HT-29 (cell line): Measurements from ENCODE around the gene BTAF1. TPM values are rescaled to one million over a fixed set of nuclear protein-coding genes. Genes with fewer than 3 reads are reported as not detected.

Experiments used
- DNase-seq: peaks from one replicate; pipeline ENCODE4 v3.0.0-alpha.2; 2015; ENCODE audit warnings: low spot score
- small RNA-seq: library from RNA; depleted of rRNA; stranded (forward); fragments of <200 nt; gene quantifications from one replicate; pipeline ENCODE3, GENCODE V24; 2014
- total RNA-seq: library from RNA; depleted of rRNA; stranded (reverse); fragments of >200 nt; shearing (Covaris generic); gene quantifications from 2 replicates; pipeline ENCODE4 v1.2.3, GENCODE V29; 2014; rRNA removed

The BTAF1 gene
- total RNA-seq, 1 experiment from 2014 or later: 19.3 TPM

DNA sequence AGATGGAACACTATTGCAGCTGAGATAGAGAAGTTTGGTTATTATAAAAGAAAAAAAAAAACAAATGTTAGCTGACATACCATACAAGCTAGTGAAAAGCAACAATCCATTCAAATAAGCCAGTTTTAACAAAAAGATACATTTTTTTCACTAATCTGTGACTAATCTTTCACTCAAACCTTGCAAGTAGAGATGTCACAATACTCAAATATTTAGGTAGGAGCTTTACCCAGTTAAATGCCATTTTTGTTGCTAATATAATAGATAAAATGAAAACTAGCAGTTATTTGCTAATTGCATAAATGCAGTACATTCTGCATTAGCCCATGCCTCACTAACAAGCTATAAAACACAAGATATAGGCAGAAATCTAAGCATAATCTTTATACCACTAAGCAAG is 123.6 kb downstream of the BTAF1 start:
- no peak for DNase-seq

DNA sequence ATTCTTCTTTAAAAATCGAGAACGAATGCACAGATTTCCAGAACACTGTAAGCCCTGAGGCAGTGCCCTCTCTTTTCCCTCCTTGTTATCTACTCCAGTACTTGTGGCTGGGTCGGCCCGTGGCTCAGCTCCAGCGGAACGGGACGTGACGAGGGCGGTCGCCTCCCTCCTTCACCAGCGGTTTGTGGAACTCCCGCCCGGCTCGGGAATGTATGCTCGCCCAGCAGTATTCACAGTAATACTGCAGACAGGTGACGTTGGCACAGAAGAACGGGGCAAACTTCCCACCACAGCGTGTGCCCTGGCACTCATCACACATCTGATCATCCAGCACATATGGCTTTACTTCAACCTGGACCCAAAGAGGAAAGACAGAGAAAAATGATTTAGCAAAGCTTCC is 128.5 kb downstream of the BTAF1 start:
- DNase-seq: peak; percentile 81

DNA sequence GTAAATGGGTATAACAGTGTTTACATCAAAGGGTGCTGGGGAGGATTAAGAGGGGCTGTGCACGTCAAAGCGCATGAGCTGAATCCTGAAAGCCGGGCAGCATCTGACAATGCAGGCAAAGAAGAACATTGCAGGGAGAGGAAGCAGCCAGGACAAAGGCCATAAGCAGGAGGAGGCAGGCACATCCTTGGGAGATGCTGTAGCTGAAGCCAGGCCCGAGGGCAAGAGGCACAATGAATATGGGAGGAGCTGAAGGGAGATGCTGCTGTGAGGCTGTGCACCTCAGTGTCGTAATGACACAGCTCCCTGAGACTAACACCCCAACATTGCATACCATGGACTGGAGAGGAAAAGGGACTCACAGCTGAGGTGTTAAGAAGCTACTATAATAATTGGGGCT is 129.2 kb downstream of the BTAF1 start:
- no peak for DNase-seq

DNA sequence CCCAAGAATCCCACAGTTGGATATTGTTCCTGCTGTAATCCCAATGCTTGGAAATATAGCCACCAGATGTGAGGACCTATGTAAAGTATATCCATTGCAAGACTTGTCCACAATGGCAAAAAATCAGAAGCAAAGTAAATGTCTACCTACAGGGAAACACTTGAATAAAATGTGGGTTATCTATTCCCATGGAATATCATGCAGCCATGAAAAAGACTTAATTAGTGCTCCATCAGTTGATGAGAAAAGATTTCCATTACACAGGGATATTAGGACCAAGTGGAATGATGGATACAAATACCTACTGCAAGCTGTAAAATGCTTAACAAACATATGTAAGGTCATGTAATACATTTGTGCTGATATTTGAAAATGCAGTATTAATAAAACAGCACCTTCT is 131.2 kb downstream of the BTAF1 start:
- DNase-seq: no peak

DNA sequence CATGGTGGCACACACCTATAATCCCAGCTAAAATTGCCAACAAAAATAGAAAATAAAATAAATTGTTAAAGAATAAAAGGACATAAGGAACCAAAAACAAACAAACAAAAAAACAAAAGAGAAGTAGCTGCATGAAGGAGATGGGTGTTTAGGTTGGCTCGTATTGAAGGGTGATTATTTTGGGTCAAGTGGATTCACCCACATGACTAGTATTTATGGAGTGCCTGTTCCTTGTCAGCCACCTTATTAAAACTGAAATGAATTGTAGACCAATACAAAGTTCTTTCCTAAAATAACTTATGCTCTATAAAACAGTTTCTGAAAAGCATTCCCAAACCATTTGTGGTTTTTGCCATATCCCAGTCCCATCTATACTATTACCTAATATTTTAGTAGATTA is 138.7 kb downstream of the BTAF1 start:
- DNase-seq: no peak

DNA sequence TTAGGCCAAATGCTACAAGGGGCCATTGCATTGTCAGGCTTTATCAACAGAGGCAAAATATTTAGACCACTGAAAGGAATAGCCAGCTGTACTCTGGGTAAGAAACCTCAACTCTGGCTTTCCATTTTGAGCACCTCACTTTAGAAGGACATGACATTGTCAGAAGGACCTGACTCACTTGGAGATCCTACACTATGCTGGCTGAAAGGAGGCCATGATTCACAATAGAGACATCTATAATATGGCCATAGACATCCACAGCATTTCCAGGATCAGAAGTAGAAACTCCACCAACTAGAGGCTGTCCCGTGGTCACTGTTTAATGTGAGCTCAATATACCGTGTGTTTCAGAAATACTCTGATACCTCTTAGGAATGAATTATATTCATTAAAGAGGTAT is 140.9 kb downstream of the BTAF1 start:
- DNase-seq: no peak

DNA sequence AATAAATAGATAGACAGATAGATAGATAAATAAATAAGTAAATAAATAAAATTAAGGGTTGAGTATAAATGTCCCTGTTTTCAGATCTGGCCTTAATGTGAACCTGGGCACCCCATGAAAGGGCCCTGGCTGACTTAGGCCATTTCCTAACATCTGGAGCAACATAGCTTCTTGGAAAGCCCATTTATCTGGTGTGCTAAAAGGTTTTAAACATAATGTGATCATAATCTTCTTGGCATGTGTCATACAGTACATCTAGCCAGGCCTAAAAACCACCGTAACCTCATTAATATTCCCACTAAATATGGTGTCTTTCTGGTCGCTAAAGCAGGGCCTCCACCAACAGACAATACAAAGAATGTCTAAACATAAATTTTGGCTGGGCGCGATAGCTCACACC is 142.8 kb downstream of the BTAF1 start:
- no peak for DNase-seq

DNA sequence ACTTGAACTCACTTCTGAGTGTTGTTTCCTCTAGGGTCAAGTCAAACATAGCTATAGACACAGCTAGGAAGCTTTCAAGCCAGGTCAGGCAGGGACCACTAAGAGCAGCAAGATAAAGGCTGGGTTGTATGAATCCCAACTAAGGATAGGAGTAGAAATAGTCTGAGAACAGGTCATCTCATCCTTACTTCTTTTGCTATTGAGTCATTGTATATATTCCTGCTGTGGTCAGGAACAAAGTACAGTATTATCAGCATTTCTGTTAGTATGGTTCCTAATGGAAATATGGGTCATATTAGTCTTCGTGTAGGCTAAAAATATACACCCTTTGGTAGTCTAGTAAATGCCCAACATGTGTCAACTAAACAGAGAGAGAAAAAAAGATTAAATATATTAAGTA is 145.3 kb downstream of the BTAF1 start:
- no peak for DNase-seq

DNA sequence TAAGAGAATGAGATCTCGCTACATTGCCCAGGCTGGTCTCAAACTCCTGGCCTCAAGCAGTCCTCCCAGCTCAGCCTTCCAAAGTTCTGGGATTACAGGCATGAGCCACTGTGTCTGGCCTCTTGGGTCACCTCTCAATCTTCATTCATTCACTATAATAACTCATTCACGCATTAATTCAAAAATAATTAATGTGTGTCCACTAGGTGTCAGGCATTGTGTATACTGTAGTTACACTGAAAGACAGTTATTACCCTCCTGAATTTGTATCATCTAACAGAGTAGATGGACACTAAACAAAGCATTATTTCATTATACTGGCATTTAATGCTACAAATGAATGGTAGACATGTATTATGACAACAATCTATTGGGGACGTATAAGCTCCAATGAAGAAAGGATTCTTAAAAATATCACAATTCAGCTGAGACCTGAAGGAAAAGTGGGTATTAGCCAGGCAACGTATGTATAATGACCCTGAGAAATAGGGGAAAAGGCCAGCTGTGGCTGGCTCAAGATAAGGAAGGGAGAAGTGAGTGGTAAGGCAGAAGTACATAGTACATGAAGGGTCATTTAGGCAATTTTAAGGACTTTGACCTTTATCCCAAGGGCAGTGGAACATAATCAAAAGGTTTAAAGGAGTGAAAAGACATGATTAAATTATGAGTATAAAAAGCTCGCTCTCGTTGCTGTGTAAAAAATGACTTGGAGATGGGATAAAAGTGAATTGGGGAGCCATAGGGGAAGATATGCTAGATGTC is 150.7 kb downstream of the BTAF1 start:
- peak; percentile 63 for DNase-seq

DNA sequence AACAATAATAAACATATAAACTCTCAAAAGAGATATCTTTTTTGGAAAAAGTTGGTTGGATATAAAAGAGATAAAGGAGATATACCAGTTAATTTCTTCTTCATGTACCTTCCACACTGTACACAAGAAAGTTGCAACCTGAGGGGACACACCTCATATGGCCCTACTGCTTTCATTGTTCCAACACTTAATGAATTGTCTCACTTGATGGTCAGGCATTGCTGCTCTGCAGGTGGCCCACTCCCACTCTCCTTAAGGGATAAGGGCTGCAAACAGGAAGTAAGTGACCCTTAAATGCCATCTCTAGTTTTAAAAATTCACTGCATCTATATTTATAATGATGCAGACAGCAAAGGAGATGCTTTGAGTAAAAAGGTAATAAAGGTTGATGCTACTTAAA is 152.3 kb downstream of the BTAF1 start:
- DNase-seq: no peak

DNA sequence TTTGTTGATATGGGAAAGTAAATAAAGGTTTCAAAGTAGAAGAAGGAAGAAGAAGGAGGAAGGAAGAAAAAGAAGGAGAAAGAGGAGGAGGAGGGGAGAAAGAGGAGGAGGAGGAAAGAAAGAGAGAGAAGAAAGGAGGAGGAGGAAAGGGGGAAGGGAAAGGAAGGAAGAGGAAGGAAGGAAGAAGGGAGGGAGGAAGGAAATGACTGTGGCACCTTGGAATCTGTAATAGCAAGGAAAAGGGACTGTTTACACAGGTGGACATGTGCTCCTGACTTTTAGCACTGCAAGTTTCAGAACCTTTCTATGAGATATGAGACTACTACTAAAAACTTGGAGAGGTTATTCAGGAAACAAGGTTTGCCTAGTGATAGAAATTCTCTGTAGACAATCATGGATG is 153.2 kb downstream of the BTAF1 start:
- no peak for DNase-seq

DNA sequence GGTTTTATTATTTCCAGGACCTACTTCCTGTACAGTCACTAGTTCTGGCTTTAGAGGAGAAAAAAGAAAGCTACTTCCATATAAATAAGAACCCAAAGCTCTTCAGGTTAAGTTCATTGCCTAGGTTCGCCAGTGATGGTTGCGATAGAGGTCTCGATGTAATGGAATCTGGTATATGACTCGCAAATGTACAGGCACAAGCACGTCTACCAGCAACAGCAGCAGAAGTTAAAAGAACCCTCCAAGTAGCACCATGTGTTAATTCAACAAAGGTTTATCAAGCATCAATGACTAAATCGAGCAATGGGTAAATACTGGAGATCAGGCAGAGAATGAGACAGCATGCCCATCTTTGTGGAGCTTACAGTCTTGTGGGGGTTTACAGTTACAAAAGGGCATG is 155.4 kb downstream of the BTAF1 start:
- DNase-seq: no peak

Small RNAs within 50 kb of the gene (small RNA-seq; reads per million reads assigned to genes)
- gene AL359198.2 (not detected), gene RF00402 (not detected)

Other genes starting within 250 kb of the BTAF1 start
- gene TNKS2, start 125.3 kb upstream of the BTAF1 start, total RNA-seq: 14.0 and 15.5 TPM in 2 replicates
- gene FGFBP3, start 14.3 kb upstream of the BTAF1 start, total RNA-seq: 0.92 and 0.94 TPM in 2 replicates